GM19025 (cell line): Measurements from ENCODE around the gene PLK5.
"Not testable (repeated sequence)": the region's sequence is repeated elsewhere in the genome, so short reads cannot be mapped to it uniquely, and the experiment has no call there.

ENCODE experiments used
- ATAC-seq: cut with Tn5 transposase; IDR thresholded peaks from one replicate; pipeline ENCODE4 v1.9.1; 2021; ENCODE audit warnings: mild to moderate bottlenecking, low read depth, moderate library complexity; ENCODE audit not compliant: unreplicated experiment

The PLK5 gene

GRCh38 chr19:1523412-1524286, at the start of gene PLK5:
PLK5 (plus strand) TSS chr19:1524077; CDS start chr19:1526997, 2,920 bp downstream.
- no peak for ATAC-seq

DNA sequence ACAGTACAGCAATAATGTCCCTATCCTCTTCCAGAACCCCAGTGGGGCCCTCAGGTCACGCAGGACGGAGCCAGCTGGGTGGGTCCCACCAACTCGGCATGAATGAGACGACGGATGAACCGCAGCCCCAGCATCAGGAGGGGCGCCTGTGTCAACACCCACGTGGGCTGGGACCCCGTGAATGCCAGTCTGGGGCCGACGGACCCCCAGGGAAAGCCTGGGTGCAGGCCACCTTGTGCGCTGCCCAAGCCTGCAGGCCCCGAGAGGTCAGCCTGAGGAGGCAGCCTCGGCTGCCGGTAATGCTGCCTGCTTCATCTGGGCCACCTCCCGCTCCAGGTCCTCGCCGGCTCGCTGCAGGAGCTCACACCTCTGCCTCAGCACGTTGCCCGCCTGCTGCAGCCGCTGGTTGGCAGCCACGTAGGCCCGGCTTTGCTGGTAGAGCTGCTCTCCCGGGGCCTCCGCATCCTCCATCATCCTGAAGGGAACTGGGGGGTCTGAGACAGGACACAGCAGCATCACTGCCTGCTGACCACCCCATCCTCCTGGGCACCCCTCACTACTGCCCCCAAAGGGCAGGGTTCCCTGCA, 49.0 kb upstream of the PLK5 start:
- ATAC-seq, result no peak

GRCh38 chr19:1475751-1476437, 48.0 kb upstream of the PLK5 start:
- ATAC-seq, result no peak

GRCh38 chr19:1477056-1477455, 46.8 kb upstream of the PLK5 start:
- not testable (repeated sequence) for ATAC-seq

DNA sequence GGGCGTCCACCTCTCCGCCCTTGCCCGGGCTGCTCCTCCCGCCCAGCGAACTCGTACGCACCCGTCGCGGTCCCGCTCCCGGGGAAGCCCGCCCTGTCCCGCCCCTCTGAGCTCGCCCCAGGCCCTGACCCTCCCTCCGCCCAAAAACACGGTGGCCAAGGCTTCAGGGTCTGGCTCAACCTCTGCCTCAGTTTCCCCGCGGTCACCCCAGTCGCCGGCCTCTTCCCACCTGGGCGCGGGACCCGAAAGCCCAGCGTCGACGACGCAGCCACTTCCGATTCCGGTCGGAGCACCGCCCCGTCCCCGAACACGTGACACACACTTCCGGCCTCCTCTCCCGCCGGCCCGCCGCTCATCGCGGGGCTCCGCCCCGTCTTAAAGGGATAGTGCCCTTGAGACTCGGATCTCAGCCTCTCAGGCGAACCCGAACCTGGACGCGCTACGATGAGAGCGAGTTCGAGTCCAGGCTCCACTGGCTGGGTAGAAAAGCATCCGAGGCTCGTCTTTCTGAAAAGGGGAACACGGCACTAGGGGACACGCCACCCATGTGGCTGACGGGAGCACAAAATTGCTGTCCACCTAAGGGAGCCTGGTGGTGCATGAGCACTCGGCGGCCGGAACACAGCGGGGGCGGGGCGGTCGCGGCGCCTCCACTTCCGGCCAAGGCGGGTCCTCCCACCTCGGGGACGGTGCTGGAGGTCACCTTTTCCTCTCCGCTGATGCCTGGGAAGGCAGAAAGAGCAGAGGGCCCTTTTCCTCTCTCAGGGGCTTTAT, 44.8 kb upstream of the PLK5 start, which contains the start of gene C19orf25:
TSS of gene C19orf25 (minus strand) at position 282 of the 774 bp plus-strand sequence. CDS start 312 bp downstream, outside the sequence.
- peak; percentile 74 for ATAC-seq

GRCh38 chr19:1481224-1481892, 42.5 kb upstream of the PLK5 start:
- no peak for ATAC-seq

DNA sequence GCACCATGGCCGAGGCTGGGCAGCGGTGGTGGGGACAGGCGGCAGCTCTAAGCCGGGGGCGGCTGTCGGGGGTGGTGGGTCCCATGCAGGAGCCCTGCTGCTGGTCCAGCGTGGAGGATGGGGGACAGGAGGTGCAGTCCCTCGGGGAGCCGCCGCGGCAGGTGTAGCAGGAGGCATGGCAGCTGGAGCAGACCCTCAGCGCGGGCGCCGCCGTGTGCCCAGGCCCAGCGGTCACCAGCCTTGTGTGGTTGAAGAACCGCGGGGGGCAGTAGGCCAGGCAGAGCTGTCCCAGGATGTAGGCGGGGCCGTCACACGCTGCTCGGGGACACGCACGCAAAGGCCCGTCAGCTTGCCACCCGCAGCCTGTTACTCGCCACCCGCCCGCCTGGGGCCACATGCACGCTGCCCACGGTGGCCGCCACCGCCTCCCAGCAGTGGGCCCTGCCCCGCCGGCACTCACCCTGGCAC, 42.0 kb upstream of the PLK5 start:
- no peak for ATAC-seq

- no peak for ATAC-seq
Measured at GRCh38 chr19:1482361-1483130, 41.3 kb upstream of the PLK5 start.

DNA sequence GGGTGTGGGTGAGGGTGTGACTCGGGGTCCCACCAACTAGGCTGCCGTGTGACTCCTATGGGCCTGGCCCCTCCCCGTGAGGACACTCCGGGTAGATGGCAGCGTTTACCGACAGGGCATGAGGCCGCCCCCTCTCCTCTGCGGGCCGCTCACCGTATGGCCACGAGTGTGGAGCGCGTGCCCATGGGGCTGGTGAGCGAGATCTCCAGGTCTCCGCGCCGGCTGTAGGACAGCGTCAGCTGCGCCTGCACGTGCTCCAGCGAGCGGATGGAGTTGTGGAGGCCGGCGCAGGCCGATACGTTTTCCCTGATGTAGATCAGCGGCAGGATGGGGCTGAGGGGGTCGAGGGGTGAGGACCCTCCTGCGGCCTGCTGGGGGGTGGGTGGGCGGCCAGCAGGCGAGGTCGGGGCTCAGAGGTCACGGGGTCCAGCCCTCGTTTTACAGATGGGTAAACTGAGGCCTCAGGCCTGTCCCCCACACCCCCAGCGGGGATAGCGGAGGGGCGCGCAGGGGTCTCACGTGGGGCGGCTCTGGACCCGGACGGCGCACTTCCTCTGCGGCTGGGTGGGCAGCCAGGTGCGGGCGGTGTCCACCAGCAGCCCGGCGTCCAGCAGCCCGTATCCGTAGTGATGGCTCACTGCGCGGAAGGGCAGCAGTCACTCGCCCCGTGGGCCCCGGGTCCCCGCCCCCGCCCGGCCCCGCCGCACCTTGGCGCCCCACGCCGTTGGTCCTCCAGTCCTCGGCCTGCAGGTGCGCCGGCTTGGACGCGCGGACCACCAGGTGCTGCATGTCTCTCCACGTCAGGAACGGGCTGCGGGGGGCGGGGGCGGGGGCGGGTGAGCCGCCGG, 40.5 kb upstream of the PLK5 start:
- ATAC-seq, result no peak

DNA sequence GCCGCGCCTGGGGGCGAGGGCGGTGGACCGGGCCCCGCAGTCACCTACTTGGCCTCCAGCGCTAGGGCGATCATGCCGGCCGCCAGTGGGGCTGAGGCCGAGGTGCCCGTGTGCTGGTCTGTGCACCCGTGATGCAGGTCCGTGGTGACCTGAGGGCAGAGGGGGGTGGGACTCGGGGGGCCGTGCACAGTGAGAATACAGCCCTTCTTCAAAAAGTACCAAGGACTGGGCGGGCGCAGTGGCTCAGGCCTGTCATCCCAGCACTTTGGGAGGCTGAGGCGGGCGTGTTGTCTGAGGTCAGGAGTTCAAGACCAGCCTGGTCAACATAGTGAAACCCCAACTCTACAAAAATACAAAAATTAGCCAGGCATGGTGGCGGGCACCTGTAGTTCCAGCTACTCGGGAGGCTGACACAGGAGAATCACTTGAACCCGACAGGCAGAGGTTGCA, 39.9 kb upstream of the PLK5 start:
- ATAC-seq, result no peak

- no peak for ATAC-seq
Measured at GRCh38 chr19:1486720-1487575, 36.9 kb upstream of the PLK5 start.

DNA sequence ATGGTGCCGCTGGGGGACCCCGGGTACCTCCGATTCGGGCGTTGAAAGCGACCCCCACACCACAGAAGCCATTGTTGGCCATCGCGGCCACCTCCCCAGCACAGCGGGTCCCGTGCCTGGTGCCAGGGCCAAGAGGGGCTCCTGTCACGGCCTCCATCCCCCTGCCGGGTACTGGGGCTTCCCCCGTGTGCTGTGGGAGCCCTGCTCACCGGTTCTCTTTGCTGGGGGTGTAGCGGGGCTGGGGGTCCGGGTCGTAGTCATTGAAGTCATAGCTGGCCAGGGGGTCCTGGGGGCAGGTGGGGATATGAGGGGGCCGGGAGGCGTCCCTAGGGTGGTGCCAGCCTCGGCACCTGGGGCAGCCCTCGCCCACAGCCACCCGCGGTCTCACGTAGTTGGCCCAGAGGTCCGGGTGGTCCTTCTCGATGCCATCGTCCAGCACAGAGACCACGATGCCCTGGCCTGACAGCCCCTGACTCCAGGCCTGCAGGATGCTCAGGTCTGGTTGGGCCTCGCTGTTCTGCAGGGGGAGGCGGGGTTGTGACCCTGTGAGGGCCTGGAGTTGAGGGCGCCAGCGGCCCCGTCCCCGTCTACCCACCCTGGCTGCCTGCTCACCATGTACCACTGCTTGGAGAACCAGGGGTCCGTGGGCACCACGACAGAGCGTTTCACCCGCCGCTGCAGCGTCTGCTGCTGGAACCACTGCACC, 36.1 kb upstream of the PLK5 start:
- ATAC-seq, result no peak

DNA sequence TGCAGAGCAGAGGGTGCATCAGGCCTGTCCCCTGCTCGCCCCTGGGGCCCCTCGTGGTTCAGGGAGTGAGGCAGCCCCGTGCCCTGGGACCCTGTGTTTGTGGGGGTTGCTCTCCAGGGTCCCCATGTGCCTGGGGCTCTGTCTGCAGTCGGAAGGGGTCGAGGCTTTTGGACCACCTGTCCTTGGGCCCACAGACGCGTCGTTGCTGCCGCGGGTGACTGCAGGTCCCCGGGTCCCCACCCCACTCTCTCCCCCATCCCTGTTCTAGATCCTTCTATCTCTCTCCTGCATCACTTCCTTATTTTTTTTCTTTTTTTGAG, 35.6 kb upstream of the PLK5 start:
- no peak for ATAC-seq

- no peak for ATAC-seq
Measured at GRCh38 chr19:1489463-1490310, 34.2 kb upstream of the PLK5 start.

DNA sequence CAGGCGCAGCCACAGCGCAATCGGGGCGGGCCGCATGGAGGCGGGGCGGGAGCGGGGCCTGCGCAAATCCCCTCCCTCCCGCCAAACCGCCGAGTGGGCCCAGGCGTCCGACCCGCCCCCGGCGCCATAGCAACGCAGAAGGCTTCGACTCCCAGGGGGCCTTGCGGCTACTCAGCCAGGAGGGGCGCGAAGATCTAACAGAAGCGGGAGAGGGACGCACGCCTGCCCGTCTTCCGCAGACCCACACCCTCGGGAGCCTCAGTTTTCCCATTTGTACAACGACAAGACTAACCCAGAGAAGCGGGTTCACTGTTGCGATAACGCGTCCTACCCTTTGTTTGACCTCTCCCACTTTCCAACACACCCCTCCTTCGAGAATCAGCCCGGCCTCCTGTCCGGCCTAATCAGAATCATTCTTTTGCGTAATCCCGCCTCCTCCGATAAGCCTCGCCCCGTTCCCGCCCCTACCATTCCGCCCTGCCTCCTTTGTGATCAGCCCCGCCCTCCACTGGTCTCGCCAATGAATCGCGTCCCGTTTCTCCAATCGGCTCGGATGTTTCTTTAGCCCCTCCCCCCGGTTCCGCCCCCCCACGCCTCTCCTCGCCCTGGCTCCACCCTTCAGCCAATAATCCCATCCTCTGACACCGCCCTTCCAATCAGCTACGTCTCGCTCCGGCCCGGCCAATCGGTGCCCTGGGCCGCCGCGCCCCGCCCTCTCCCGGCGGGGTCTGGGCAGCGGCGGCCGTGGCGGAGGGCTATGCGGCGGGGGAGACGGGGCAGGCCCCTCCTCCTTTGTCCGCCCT, 33.4 kb upstream of the PLK5 start, which contains the start of gene PCSK4:
TSS of gene PCSK4 (minus strand) at position 40 of the 803 bp plus-strand sequence. CDS start at position 36, 4 bp downstream.
- peak; percentile 82 for ATAC-seq
